Activated CD4-positive, alpha-beta memory T cell treated with anti-CD3 and anti-CD28 coated beads for 36 hours (primary cell): ENCODE measurements around the gene DMD. TPM values are rescaled to one million over a fixed set of nuclear protein-coding genes. Genes with fewer than 3 reads are reported as not detected.

Source experiments
- CTCF ChIA-PET: fragments of 350-600 bp; sonication (Branson Sonifier 250); formaldehyde crosslinking; loops from one replicate; lab custom pipeline; 2021; ENCODE audit warnings: antibody characterized with exemption, inconsistent platforms; lab: Charles Lee
- POLR2A ChIA-PET: fragments of 350-600 bp; sonication (Branson Sonifier 250); formaldehyde crosslinking; loops from one replicate; lab custom pipeline; 2021; ENCODE audit warnings: antibody characterized with exemption; lab: Charles Lee
- DNase-seq: peaks from one replicate; pipeline ENCODE4 v3.0.0-alpha.2; 2020
- H3K27ac Mint-ChIP-seq: one replicate; pipeline ENCODE4 v1.8.0; 2021; ENCODE audit warnings: mixed read lengths
- H3K27me3 Mint-ChIP-seq: one replicate; pipeline ENCODE4 v1.8.0; 2021; ENCODE audit warnings: mixed read lengths
- H3K36me3 Mint-ChIP-seq: one replicate; pipeline ENCODE4 v1.8.0; 2021; ENCODE audit warnings: mixed read lengths
- H3K4me1 Mint-ChIP-seq: one replicate; pipeline ENCODE4 v1.8.0; 2021; ENCODE audit warnings: low read depth, mixed read lengths
- H3K4me3 Mint-ChIP-seq: one replicate; pipeline ENCODE4 v1.8.0; 2021; ENCODE audit warnings: mild to moderate bottlenecking, mixed read lengths
- H3K9me3 Mint-ChIP-seq: one replicate; pipeline ENCODE4 v1.8.0; 2021; ENCODE audit warnings: mixed read lengths
- intact Hi-C: fragments of 100-400 bp; cut with micrococcal nuclease; formaldehyde crosslinking; loops from one replicate; pipeline ENCODE4 v1.15.1; 2023
- total RNA-seq, 2 experiments: library from RNA; stranded (reverse); gene quantifications; one replicate each; pipeline ENCODE4 v1.2.3, GENCODE V29; 2021

Gene DMD
- total RNA-seq, 2 experiments from 2014 or later: 0.64 to 1.5 TPM

- CTCF ChIA-PET: no interaction called here
- intact Hi-C loops: no loop called here
- H3K27me3 Mint-ChIP-seq: no peaks in the 10 kb centered on the region
These were observed 1975.1 kb downstream of the DMD start for GRCh38 chrX:31236231-31236630.

GRCh38 chrX:31233941-31234496 is 1977.3 kb downstream of the DMD start:
- Mint-ChIP-seq H3K27me3 (no peaks in the 10 kb centered on the region), H3K4me3 (no peak overlapping the region), H3K4me1 (no peaks in the 10 kb centered on the region), H3K9me3 (no peaks in the 10 kb centered on the region), H3K36me3 (no peaks in the 10 kb centered on the region), H3K27ac (no peak overlapping the region)
- no peak for DNase-seq
- POLR2A ChIA-PET: no interaction called here
- intact Hi-C loops: no loop called here
- CTCF ChIA-PET: no interaction called here

More at GRCh38 chrX:31236231-31236630, 1975.1 kb downstream of the DMD start:
- no peak overlapping the region for H3K27ac Mint-ChIP-seq
- H3K4me1 Mint-ChIP-seq: no peaks in the 10 kb centered on the region
- H3K36me3 Mint-ChIP-seq: no peaks in the 10 kb centered on the region
- no peaks in the 10 kb centered on the region for H3K9me3 Mint-ChIP-seq
- no peak overlapping the region for H3K4me3 Mint-ChIP-seq
- DNase-seq: no peak
- POLR2A ChIA-PET: no interaction called here

- intact Hi-C loops: no loop called here
- Mint-ChIP-seq H3K9me3 (no peaks in the 10 kb centered on the region), H3K27ac (no peak overlapping the region), H3K4me3 (no peak overlapping the region), H3K36me3 (no peaks in the 10 kb centered on the region), H3K27me3 (no peaks in the 10 kb centered on the region), H3K4me1 (no peaks in the 10 kb centered on the region)
- CTCF ChIA-PET: no interaction called here
- no peak for DNase-seq
- POLR2A ChIA-PET: no interaction called here
These were observed 1978.8 kb downstream of the DMD start for GRCh38 chrX:31232506-31232905.

- ChIA-PET POLR2A (no interaction called here), CTCF (no interaction called here)
- Mint-ChIP-seq H3K4me1 (no peaks in the 10 kb centered on the region), H3K4me3 (no peak overlapping the region), H3K27ac (no peak overlapping the region), H3K36me3 (no peaks in the 10 kb centered on the region), H3K9me3 (no peaks in the 10 kb centered on the region), H3K27me3 (no peaks in the 10 kb centered on the region)
- intact Hi-C loops: loop anchor here (2.0 to 10.0 kb wide), 3 partner anchors 47 to 254 kb away; no protein-coding TSS in a partner anchor
- no peak for DNase-seq
These were observed 1982.4 kb downstream of the DMD start for GRCh38 chrX:31228909-31229308.

GRCh38 chrX:31228415-31228832 is 1982.9 kb downstream of the DMD start:
- Mint-ChIP-seq H3K27me3 (no peaks in the 10 kb centered on the region), H3K9me3 (no peaks in the 10 kb centered on the region), H3K27ac (no peak overlapping the region), H3K4me1 (no peaks in the 10 kb centered on the region), H3K4me3 (no peak overlapping the region), H3K36me3 (no peaks in the 10 kb centered on the region)
- CTCF ChIA-PET: no interaction called here
- POLR2A ChIA-PET: no interaction called here
- intact Hi-C loops: loop anchor here (2.0 to 10.0 kb wide), 3 partner anchors 46 to 254 kb away; no protein-coding TSS in a partner anchor
- no peak for DNase-seq

- no peak overlapping the region for H3K27ac Mint-ChIP-seq
- DNase-seq: no peak
- POLR2A ChIA-PET: no interaction called here
These were observed 1984.1 kb downstream of the DMD start for GRCh38 chrX:31227250-31227649.

GRCh38 chrX:31225819-31226218 is 1985.5 kb downstream of the DMD start:
- Mint-ChIP-seq H3K9me3 (no peaks in the 10 kb centered on the region), H3K4me1 (no peaks in the 10 kb centered on the region), H3K36me3 (no peaks in the 10 kb centered on the region), H3K27me3 (no peaks in the 10 kb centered on the region), H3K27ac (no peak overlapping the region), H3K4me3 (no peak overlapping the region)
- ChIA-PET CTCF (no interaction called here), POLR2A (no interaction called here)
- intact Hi-C loops: loop anchor here (5.0 to 10.0 kb wide), 2 partner anchors 44 to 251 kb away; no protein-coding TSS in a partner anchor
- DNase-seq: no peak

More at GRCh38 chrX:31227250-31227649, 1984.1 kb downstream of the DMD start:
- intact Hi-C loops: loop anchor here (5.0 to 10.0 kb wide), 2 partner anchors 45 to 252 kb away; no protein-coding TSS in a partner anchor
- Mint-ChIP-seq H3K4me1 (no peaks in the 10 kb centered on the region), H3K4me3 (no peak overlapping the region), H3K36me3 (no peaks in the 10 kb centered on the region), H3K27me3 (no peaks in the 10 kb centered on the region), H3K9me3 (no peaks in the 10 kb centered on the region)
- CTCF ChIA-PET: no interaction called here

GRCh38 chrX:31224381-31225012 is 1986.9 kb downstream of the DMD start:
- H3K27ac Mint-ChIP-seq: no peak overlapping the region
- H3K9me3 Mint-ChIP-seq: no peaks in the 10 kb centered on the region
- H3K4me3 Mint-ChIP-seq: no peak overlapping the region
- POLR2A ChIA-PET: no interaction called here
- H3K4me1 Mint-ChIP-seq: no peaks in the 10 kb centered on the region
- H3K27me3 Mint-ChIP-seq: no peaks in the 10 kb centered on the region
- CTCF ChIA-PET: no interaction called here
- intact Hi-C loops: loop anchor here (5.0 to 10.0 kb wide), 2 partner anchors 42 to 250 kb away; no protein-coding TSS in a partner anchor
- H3K36me3 Mint-ChIP-seq: no peaks in the 10 kb centered on the region
- DNase-seq: no peak

GRCh38 chrX:31223817-31224216 is 1987.5 kb downstream of the DMD start:
- no peak for DNase-seq
- Mint-ChIP-seq H3K4me1 (no peaks in the 10 kb centered on the region), H3K27ac (no peak overlapping the region), H3K4me3 (no peak overlapping the region), H3K9me3 (no peaks in the 10 kb centered on the region), H3K27me3 (no peaks in the 10 kb centered on the region), H3K36me3 (no peaks in the 10 kb centered on the region)
- intact Hi-C loops: loop anchor here (10.0 kb wide), 1 partner anchor 249 kb away; no protein-coding TSS in a partner anchor
- ChIA-PET CTCF (no interaction called here), POLR2A (no interaction called here)

GRCh38 chrX:31222946-31223345 is 1988.4 kb downstream of the DMD start:
- POLR2A ChIA-PET: no interaction called here
- H3K4me1 Mint-ChIP-seq: no peaks in the 10 kb centered on the region
- no peak overlapping the region for H3K27ac Mint-ChIP-seq
- no peaks in the 10 kb centered on the region for H3K36me3 Mint-ChIP-seq
- CTCF ChIA-PET: no interaction called here
- H3K4me3 Mint-ChIP-seq: no peak overlapping the region
- H3K9me3 Mint-ChIP-seq: no peaks in the 10 kb centered on the region
- H3K27me3 Mint-ChIP-seq: no peaks in the 10 kb centered on the region
- intact Hi-C loops: loop anchor here (10.0 kb wide), 1 partner anchor 248 kb away; no protein-coding TSS in a partner anchor
- DNase-seq: no peak

GRCh38 chrX:31219174-31219573 is 1992.2 kb downstream of the DMD start:
- Mint-ChIP-seq H3K27ac (no peak overlapping the region), H3K4me3 (no peak overlapping the region), H3K27me3 (no peaks in the 10 kb centered on the region), H3K9me3 (no peaks in the 10 kb centered on the region), H3K36me3 (no peaks in the 10 kb centered on the region), H3K4me1 (no peaks in the 10 kb centered on the region)
- DNase-seq: no peak
- ChIA-PET POLR2A (no interaction called here), CTCF (no interaction called here)
- intact Hi-C loops: no loop called here

- intact Hi-C loops: no loop called here
- no peaks in the 10 kb centered on the region for H3K9me3 Mint-ChIP-seq
- no peak overlapping the region for H3K27ac Mint-ChIP-seq
- no peak for DNase-seq
- H3K27me3 Mint-ChIP-seq: no peaks in the 10 kb centered on the region
- no peaks in the 10 kb centered on the region for H3K4me1 Mint-ChIP-seq
- no peak overlapping the region for H3K4me3 Mint-ChIP-seq
- no peaks in the 10 kb centered on the region for H3K36me3 Mint-ChIP-seq
- ChIA-PET POLR2A (no interaction called here), CTCF (no interaction called here)
These were observed 1994.3 kb downstream of the DMD start for GRCh38 chrX:31217084-31217483.
